Mesothelial cell of epicardium (in vitro differentiated cells): ENCODE measurements around the gene TMEM119. TPM values are rescaled to one million over a fixed set of nuclear protein-coding genes. Genes with fewer than 3 reads are reported as not detected.
"Not testable (repeated sequence)": the region's sequence is repeated elsewhere in the genome, so short reads cannot be mapped to it uniquely, and the experiment has no call there.

Experiments
- DNase-seq, 2 experiments: peaks; one replicate each; pipeline ENCODE4 v3.0.0; 2021; ENCODE audit warnings: low spot score in 2 of 2; ENCODE audit not compliant: unreplicated experiment in 2 of 2
- H3K27ac Mint-ChIP-seq: 2 replicates; pipeline ENCODE4 v1.8.0; 2021; ENCODE audit warnings: mixed read lengths
- H3K27me3 Mint-ChIP-seq: 2 replicates; pipeline ENCODE4 v1.8.0; 2021; ENCODE audit warnings: low read depth, mixed read lengths
- H3K36me3 Mint-ChIP-seq: 2 replicates; pipeline ENCODE4 v1.8.0; 2021; ENCODE audit warnings: mixed read lengths
- H3K4me1 Mint-ChIP-seq: 2 replicates; pipeline ENCODE4 v1.8.0; 2021; ENCODE audit warnings: mixed read lengths
- H3K4me3 Mint-ChIP-seq: 2 replicates; pipeline ENCODE4 v1.8.0; 2021; ENCODE audit warnings: mild to moderate bottlenecking, moderate library complexity, mixed read lengths
- H3K9me3 Mint-ChIP-seq: 2 replicates; pipeline ENCODE4 v1.8.0; 2021; ENCODE audit warnings: mixed read lengths
- total RNA-seq: library from RNA; stranded (reverse); gene quantifications from 3 replicates; pipeline ENCODE4 v1.2.1, GENCODE V29; 2021
- TF ChIP-seq, protein P1 (sequence below): fragments of 200-600 bp; sonication (generic); IDR thresholded peaks from one replicate; pipeline ENCODE4 v1.5.0; 2021; ENCODE audit warnings: antibody characterized with exemption; ENCODE audit not compliant: unreplicated experiment

The TMEM119 gene
- total RNA-seq, 1 donor from 2014 or later, result 41.2 TPM

DNA sequence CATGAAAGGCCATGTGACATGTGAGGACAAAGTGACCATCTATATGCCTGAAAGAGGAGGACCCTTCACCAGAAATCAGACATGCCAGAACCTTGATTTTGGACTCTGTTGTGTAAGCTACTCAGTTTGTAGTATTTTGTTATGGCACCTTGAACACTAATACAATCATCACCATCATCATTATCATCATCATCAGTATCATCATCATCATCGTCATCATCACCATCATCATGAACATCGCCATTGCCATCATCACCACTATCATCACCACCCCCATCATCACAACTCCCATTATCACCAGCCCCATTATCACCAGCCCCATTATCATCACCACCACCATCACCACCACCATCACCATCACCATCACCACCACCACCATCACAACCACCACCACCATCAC is 19.6 kb downstream of the TMEM119 start:
- peaks cover 4% of the 10 kb centered on the region for H3K27me3 Mint-ChIP-seq
- no peak for DNase-seq
- peaks cover 24% of the 10 kb centered on the region for H3K4me1 Mint-ChIP-seq
- H3K9me3 Mint-ChIP-seq, result peaks cover 9% of the 10 kb centered on the region
- H3K4me3 Mint-ChIP-seq, result no peak overlapping the region
- no peaks in the 10 kb centered on the region for H3K36me3 Mint-ChIP-seq
- H3K27ac Mint-ChIP-seq, result no peak overlapping the region
- TF ChIP-seq, protein P1, sequence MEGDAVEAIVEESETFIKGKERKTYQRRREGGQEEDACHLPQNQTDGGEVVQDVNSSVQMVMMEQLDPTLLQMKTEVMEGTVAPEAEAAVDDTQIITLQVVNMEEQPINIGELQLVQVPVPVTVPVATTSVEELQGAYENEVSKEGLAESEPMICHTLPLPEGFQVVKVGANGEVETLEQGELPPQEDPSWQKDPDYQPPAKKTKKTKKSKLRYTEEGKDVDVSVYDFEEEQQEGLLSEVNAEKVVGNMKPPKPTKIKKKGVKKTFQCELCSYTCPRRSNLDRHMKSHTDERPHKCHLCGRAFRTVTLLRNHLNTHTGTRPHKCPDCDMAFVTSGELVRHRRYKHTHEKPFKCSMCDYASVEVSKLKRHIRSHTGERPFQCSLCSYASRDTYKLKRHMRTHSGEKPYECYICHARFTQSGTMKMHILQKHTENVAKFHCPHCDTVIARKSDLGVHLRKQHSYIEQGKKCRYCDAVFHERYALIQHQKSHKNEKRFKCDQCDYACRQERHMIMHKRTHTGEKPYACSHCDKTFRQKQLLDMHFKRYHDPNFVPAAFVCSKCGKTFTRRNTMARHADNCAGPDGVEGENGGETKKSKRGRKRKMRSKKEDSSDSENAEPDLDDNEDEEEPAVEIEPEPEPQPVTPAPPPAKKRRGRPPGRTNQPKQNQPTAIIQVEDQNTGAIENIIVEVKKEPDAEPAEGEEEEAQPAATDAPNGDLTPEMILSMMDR, result no peak

DNA sequence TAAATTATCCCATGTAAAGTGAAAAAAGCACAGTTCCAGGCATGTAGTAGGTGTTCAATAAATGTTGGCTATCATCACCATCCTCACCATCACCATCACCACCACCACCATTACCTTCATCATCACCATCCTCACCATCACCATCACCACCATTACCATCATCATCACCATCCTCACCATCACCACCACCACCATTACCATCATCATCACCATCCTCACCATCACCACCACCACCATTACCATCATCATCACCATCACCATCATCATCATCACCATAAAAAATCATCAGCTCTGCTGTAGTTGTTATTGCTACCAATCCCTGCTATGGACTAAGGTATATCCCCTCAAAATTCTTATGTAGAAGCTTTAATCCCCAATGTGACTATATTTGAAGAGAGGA is 20.4 kb downstream of the TMEM119 start:
- no peak overlapping the region for H3K4me3 Mint-ChIP-seq
- H3K4me1 Mint-ChIP-seq, result peaks cover 20% of the 10 kb centered on the region
- TF ChIP-seq, protein P1, result no peak
- H3K27ac Mint-ChIP-seq, result no peak overlapping the region
- peaks cover 4% of the 10 kb centered on the region for H3K27me3 Mint-ChIP-seq
- H3K36me3 Mint-ChIP-seq, result no peaks in the 10 kb centered on the region
- H3K9me3 Mint-ChIP-seq, result peaks cover 9% of the 10 kb centered on the region
- no peak for DNase-seq

DNA sequence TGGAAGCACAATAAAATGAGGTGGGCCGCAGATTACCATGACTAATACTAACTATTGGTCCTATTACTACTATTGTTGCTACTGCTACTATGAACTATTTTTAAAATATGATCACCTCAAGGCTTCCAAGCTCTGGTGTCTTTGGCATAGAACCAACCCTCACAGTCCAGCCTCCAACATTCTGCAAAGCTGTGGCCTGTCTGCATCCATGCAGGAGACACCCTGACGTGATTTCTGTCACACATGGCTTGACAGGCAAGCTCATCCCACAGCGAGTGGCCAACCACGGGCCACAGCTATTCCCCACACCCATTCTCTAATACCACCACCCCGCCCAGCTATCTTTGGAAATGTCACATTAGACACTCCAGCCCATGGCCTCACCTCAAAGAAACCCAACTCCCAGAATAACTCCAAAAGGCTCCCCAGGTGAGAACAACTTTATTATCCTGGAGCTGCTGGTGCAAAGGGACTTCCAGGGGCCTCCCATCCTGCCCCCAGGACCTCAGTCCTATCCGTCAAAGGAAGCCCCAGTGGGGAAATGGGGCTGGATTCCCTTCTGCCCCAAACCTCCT is 21.1 kb downstream of the TMEM119 start:
- H3K4me3 Mint-ChIP-seq, result no peak overlapping the region
- peaks cover 4% of the 10 kb centered on the region for H3K27me3 Mint-ChIP-seq
- DNase-seq, result no peak
- no peak overlapping the region for H3K27ac Mint-ChIP-seq
- no peaks in the 10 kb centered on the region for H3K36me3 Mint-ChIP-seq
- H3K9me3 Mint-ChIP-seq, result peaks cover 9% of the 10 kb centered on the region
- peaks cover 20% of the 10 kb centered on the region for H3K4me1 Mint-ChIP-seq
- TF ChIP-seq, protein P1, result no peak

DNA sequence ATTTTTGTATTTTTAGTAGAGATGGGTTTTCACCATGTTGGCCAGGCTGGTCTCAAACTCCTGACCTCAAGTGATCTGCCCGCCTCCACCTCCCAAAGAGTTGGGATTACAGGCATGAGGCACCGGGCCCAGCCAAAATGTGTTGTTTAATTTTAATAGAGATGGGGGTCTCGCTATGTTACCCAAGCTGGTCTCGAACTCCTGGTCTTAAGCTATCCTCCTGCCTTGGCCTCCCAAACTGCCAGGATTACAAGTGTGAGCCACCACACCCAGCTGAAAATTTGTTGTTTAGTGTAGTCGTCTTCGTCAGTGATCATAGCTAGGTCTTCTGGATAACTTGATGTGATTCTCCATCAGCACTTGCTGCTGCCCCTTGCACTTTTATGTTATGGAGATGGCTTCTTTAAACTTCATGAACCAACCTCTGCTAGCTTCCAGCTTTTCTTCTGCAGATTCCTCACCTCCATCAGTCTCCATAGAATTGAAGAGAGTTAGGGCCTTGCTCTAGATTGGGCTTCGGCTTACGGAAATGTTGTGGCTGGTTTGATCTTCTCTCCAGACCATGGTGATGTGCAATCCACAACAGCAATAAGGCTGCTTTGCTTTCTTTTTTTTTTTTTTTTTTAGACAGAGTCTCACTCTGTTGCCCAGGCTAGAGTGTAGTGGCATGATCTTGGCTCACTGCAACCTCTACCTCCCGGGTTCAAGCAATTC is 22.5 kb downstream of the TMEM119 start:
- Mint-ChIP-seq H3K36me3 (no peaks in the 10 kb centered on the region), H3K4me3 (no peak overlapping the region), H3K9me3 (peaks cover 9% of the 10 kb centered on the region), H3K27ac (no peak overlapping the region), H3K27me3 (peaks cover 4% of the 10 kb centered on the region), H3K4me1 (peaks cover 16% of the 10 kb centered on the region)
- no peak for DNase-seq
- TF ChIP-seq, protein P1, result no peak

DNA sequence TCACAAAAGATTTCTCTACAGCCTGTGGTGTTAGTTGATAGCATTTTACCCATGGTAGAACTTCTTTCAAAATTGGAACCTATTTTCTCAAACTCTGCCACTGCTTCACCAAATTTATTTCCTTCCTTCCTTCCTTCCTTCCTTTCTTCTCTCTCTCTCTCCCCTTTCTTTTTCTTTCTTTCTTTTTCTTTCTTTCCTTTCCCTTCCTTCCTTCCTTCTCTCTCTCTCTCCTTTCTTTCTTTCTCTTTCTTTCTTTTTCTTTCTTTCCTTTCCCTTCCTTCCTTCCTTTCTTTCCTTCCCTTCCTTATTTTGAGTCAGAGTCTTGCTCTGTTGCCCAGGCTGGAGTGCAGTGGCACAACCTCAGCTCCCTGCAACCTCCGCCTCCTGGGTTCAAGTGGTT is 23.6 kb downstream of the TMEM119 start:
- DNase-seq, H3K27me3 Mint-ChIP-seq, H3K4me3 Mint-ChIP-seq, H3K9me3 Mint-ChIP-seq, H3K27ac Mint-ChIP-seq, H3K36me3 Mint-ChIP-seq: not testable (repeated sequence)
- H3K4me1 Mint-ChIP-seq, result peaks cover 12% of the 10 kb centered on the region

DNA sequence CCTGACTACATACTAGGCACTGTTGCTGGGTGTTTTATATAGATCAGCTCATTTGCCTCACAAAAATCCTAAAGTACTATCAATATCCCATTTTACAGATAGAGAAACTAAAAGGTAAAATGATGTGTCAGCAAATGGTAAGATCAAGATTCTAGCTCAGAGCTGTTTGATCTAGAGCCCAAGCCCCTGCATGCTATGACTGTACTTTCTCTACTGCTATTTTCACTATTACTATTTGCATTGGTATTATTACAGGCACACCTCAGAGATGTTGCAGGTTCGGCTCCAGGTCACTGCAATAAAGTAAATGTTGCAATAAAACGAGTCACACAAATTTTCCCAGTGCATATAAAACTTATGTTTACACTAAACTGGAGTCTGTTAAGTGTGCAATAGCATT is 24.6 kb downstream of the TMEM119 start:
- no peak for DNase-seq
- TF ChIP-seq, protein P1, result no peak
- Mint-ChIP-seq H3K36me3 (peaks cover 7% of the 10 kb centered on the region), H3K4me1 (peaks cover 5% of the 10 kb centered on the region), H3K9me3 (no peaks in the 10 kb centered on the region), H3K27ac (no peak overlapping the region), H3K27me3 (peaks cover 4% of the 10 kb centered on the region), H3K4me3 (no peak overlapping the region)
